HepG2 (cell line): ENCODE results near the gene PIM1. TPM values are rescaled to one million over a fixed set of nuclear protein-coding genes. Genes with fewer than 3 reads are reported as not detected.

Experiments
- ARNT ChIP-seq: fragments of 450-650 bp; IDR thresholded peaks from 2 replicates; pipeline ENCODE4 v1.6.1; 2017
- CHCHD3 ChIP-seq: sonication (generic); formaldehyde crosslinking; IDR thresholded peaks from 2 replicates; pipeline ENCODE4 v1.8.0; 2022; ENCODE audit warnings: mild to moderate bottlenecking, missing genetic modification reagents, moderate library complexity
- DZIP1 ChIP-seq: sonication (generic); formaldehyde crosslinking; IDR thresholded peaks from 2 replicates; pipeline ENCODE4 v1.5.0; 2020; ENCODE audit warnings: mild to moderate bottlenecking, missing genetic modification reagents
- GZF1 ChIP-seq: sonication (generic); formaldehyde crosslinking; IDR thresholded peaks from 2 replicates; pipeline ENCODE4 v1.5.1; 2020; ENCODE audit warnings: mild to moderate bottlenecking, missing genetic modification reagents
- KAT8 ChIP-seq: IDR thresholded peaks from 2 replicates; pipeline ENCODE4 v1.6.1; 2016; ENCODE audit warnings: missing genetic modification reagents, missing compliant biosample characterization
- MAFK ChIP-seq, 2 experiments: IDR thresholded peaks in 1 of 2; conservative IDR thresholded peaks in 1 of 2; 2 replicates each; pipeline ENCODE4 v1.6.1; 2011; ENCODE audit warnings: improper control_type of control experiment in 2 of 2, low read length in 2 of 2
- NFYC ChIP-seq: IDR thresholded peaks from 2 replicates; pipeline ENCODE4 v1.6.1; 2016; ENCODE audit warnings: missing genetic modification reagents, missing compliant biosample characterization
- PBX2 ChIP-seq: IDR thresholded peaks from 2 replicates; pipeline ENCODE4 v1.6.1; 2016; ENCODE audit warnings: control low read depth
- PRDM4 ChIP-seq: sonication (generic); formaldehyde crosslinking; IDR thresholded peaks from 2 replicates; pipeline ENCODE4 v1.9.0; 2021; ENCODE audit warnings: missing genetic modification reagents, borderline replicate concordance
- SRSF1 ChIP-seq: fragments of 200-400 bp; formaldehyde crosslinking; optimal IDR thresholded peaks from 2 replicates; pipeline ENCODE3; 2017; ENCODE audit warnings: mild to moderate bottlenecking, low read depth, low read length, moderate library complexity
- THAP7 ChIP-seq: sonication (generic); formaldehyde crosslinking; IDR thresholded peaks from 2 replicates; pipeline ENCODE4 v1.8.1; 2023; ENCODE audit warnings: mild to moderate bottlenecking, missing genetic modification reagents
- THYN1 ChIP-seq: sonication (generic); formaldehyde crosslinking; IDR thresholded peaks from 2 replicates; pipeline ENCODE4 v1.8.1; 2023; ENCODE audit warnings: low read depth, mild to moderate bottlenecking, moderate library complexity, missing genetic modification reagents, borderline replicate concordance
- TIGD3 ChIP-seq: sonication (generic); formaldehyde crosslinking; IDR thresholded peaks from 2 replicates; pipeline ENCODE4 v1.5.1; 2020; ENCODE audit warnings: mild to moderate bottlenecking, missing genetic modification reagents, borderline replicate concordance
- ZBTB38 ChIP-seq: sonication (generic); formaldehyde crosslinking; IDR thresholded peaks from 2 replicates; pipeline ENCODE4 v1.5.1; 2020; ENCODE audit warnings: mild to moderate bottlenecking, missing genetic modification reagents
- ZBTB8A ChIP-seq: sonication (generic); formaldehyde crosslinking; IDR thresholded peaks from 2 replicates; pipeline ENCODE4 v1.4.0; 2020; ENCODE audit warnings: mild to moderate bottlenecking, low read depth, missing genetic modification reagents, borderline replicate concordance
- ZNF432 ChIP-seq: sonication (generic); formaldehyde crosslinking; IDR thresholded peaks from 2 replicates; pipeline ENCODE4 v1.5.0; 2020; ENCODE audit warnings: missing genetic modification reagents, mild to moderate bottlenecking, borderline replicate concordance
- ZNF460 ChIP-seq: sonication (generic); formaldehyde crosslinking; IDR thresholded peaks from 2 replicates; pipeline ENCODE4 v1.5.1; 2020; ENCODE audit warnings: missing genetic modification reagents, mild to moderate bottlenecking, borderline replicate concordance
- ZNF501 ChIP-seq: sonication (generic); formaldehyde crosslinking; IDR thresholded peaks from 2 replicates; pipeline ENCODE4 v1.5.1; 2020; ENCODE audit warnings: mild to moderate bottlenecking, moderate library complexity, missing genetic modification reagents
- ZNF543 ChIP-seq: sonication (generic); formaldehyde crosslinking; IDR thresholded peaks from 2 replicates; pipeline ENCODE4 v1.4.0; 2020; ENCODE audit warnings: mild to moderate bottlenecking, missing genetic modification reagents
- ZNF564 ChIP-seq: sonication (generic); formaldehyde crosslinking; IDR thresholded peaks from 2 replicates; pipeline ENCODE4 v1.8.1; 2023; ENCODE audit warnings: mild to moderate bottlenecking, missing genetic modification reagents
- ZNF720 ChIP-seq: sonication (generic); formaldehyde crosslinking; IDR thresholded peaks from 2 replicates; pipeline ENCODE4 v1.4.0; 2020; ENCODE audit warnings: missing genetic modification reagents
- ZNF891 ChIP-seq: sonication (generic); formaldehyde crosslinking; IDR thresholded peaks from 2 replicates; pipeline ENCODE4 v1.5.0; 2020; ENCODE audit warnings: mild to moderate bottlenecking, missing genetic modification reagents
- ZSCAN30 ChIP-seq: sonication (generic); formaldehyde crosslinking; IDR thresholded peaks from 2 replicates; pipeline ENCODE4 v1.5.0; 2020; ENCODE audit warnings: mild to moderate bottlenecking, missing genetic modification reagents
- polyA plus RNA-seq, 8 experiments: library from polyadenylated mRNA; depleted of rRNA in 3 of 8; stranded (reverse) in 7 of 8; unstranded in 1 of 8; fragments of >200 nt; fragmentation: Illumina TruSeq in 4 of 8; extraction: Trizol in 4 of 8; gene quantifications; 2 replicates each; pipeline versions ENCODE4 v1.2.1 to v1.2.3, GENCODE V29; 2011 to 2016; ENCODE audit warnings: low read depth in 4 of 8, missing spikeins in 1 of 8, mixed read lengths in 1 of 8; ENCODE audit not compliant: insufficient read depth in 1 of 8
- total RNA-seq, 5 experiments: library from RNA; depleted of rRNA; stranded (reverse); fragments of >200 nt; fragmentation: Illumina TruSeq; extraction: Trizol; gene quantifications; 2 replicates each; pipeline ENCODE4 v1.2.3, GENCODE V29; 2016; ENCODE audit warnings: low read depth in 1 of 5

The PIM1 gene
- total and polyA plus RNA-seq, 2 of the 13 experiments (the other 11 are each of a cell fraction or from before 2014, with no cell fraction given) = 29.4 to 117 TPM

GRCh38 chr6:37207903-37208456, 38.0 kb downstream of the PIM1 start (continued):
- TF ChIP-seq THAP7 (CRISPR knock-in tag) (no peak), SRSF1 (no peak), ZNF891 (no peak), ZNF432 (CRISPR knock-in tag) (no peak), TIGD3 (CRISPR knock-in tag) (no peak), KAT8 (peak; percentile 55; the same call in 1 of the 2 replicates), ARNT (no peak), DZIP1 (CRISPR knock-in tag) (no peak), ZNF543 (CRISPR knock-in tag) (no peak), ZBTB8A (CRISPR knock-in tag) (no peak), GZF1 (no peak), ZSCAN30 (no peak), ZNF501 (CRISPR knock-in tag) (0 out of 2 replicates have a peak, but pooled peaks have one; percentile 32), PBX2 (CRISPR knock-in tag) (no peak), CHCHD3 (CRISPR knock-in tag) (no peak), NFYC (no peak), ZNF720 (CRISPR knock-in tag) (no peak), MAFK (conservative IDR thresholded peaks at IDR 0.05 in 1 of 2, IDR thresholded peaks at IDR 0.05 in 1 of 2; ENCODE audit: low read length in 2 of 2) (no peak), ZBTB38 (0 out of 2 replicates have a peak, but pooled peaks have one; percentile 14), ZNF564 (CRISPR knock-in tag) (no peak), PRDM4 (CRISPR knock-in tag) (no peak), ZNF460 (CRISPR knock-in tag) (no peak), THYN1 (CRISPR knock-in tag) (no peak)
